Uterus (tissue), 2 donors: Measurements from ENCODE around the gene DNAH17.

Experiments
- CTCF ChIP-seq, 4 experiments: fragments of 200-600 bp in 2 of 4; fragments of 450-650 bp in 2 of 4; sonication (generic) in 2 of 4; IDR thresholded peaks; one replicate each; pipeline ENCODE4 v1.5.1; 2016 to 2019; ENCODE audit warnings: antibody characterized with exemption in 4 of 4, mild to moderate bottlenecking in 2 of 4, moderate library complexity in 1 of 4
- POLR2A ChIP-seq, 2 donors: fragments of 450-650 bp; IDR thresholded peaks; one replicate each; pipeline ENCODE4 v1.6.1; 2016; ENCODE audit warnings: antibody characterized with exemption in 2 of 2, mild to moderate bottlenecking in 1 of 2, moderate library complexity in 1 of 2

GRCh38 chr17:78573955-78574354 is 3.2 kb downstream of the DNAH17 start:
- no peak for TF ChIP-seq CTCF (IDR thresholded peaks at IDR 0.05)
- no peak for TF ChIP-seq POLR2A (IDR thresholded peaks at IDR 0.05)
